NT2/D1 (cell line): Measurements from ENCODE around the gene GRID2.

ENCODE experiments used
- SUZ12 ChIP-seq: IDR thresholded peaks from 2 replicates; pipeline ENCODE4 v1.6.1; 2011; ENCODE audit not compliant: insufficient read length, insufficient read depth; ENCODE audit errors: extremely low read depth
- YY1 ChIP-seq: IDR thresholded peaks from 2 replicates; pipeline ENCODE4 v1.6.1; 2011; ENCODE audit not compliant: insufficient read length, insufficient read depth

GRCh38 chr4:93179044-93179443, 875.3 kb downstream of the GRID2 start:
- TF ChIP-seq YY1 (no peak), SUZ12 (no peak)
